Bronchial epithelial cell (primary cell): ENCODE data around the gene SPTBN4. TPM values are rescaled to one million over a fixed set of nuclear protein-coding genes. Genes with fewer than 3 reads are reported as not detected.
"Not testable (repeated sequence)": the region's sequence is repeated elsewhere in the genome, so short reads cannot be mapped to it uniquely, and the experiment has no call there.

Source experiments
- DNase-seq: peaks from one replicate; pipeline ENCODE4 v3.0.0-alpha.2; 2010; ENCODE audit warnings: low read depth
- FAIRE-seq: peaks from 2 replicates; lab custom pipeline; 2011; peaks lifted over from hg19 to GRCh38; lab: Jason Lieb, UNC
- H3K27me3 ChIP-seq: 2 replicates; pipeline ENCODE4 v1.5.1; 2011; ENCODE audit warnings: low read length; ENCODE audit not compliant: control insufficient read depth, insufficient read depth
- H3K36me3 ChIP-seq: 2 replicates; pipeline ENCODE4 v1.5.1; 2011; ENCODE audit warnings: low read length; ENCODE audit not compliant: control insufficient read depth, insufficient read depth
- H3K4me3 ChIP-seq: 2 replicates; pipeline ENCODE4 v1.5.1; 2011; ENCODE audit warnings: mild to moderate bottlenecking, low read depth, low read length, control low read depth
- total RNA-seq: library from RNA; depleted of rRNA; stranded (reverse); fragments of >200 nt; gene quantifications from 2 replicates; pipeline ENCODE4 v1.2.1, GENCODE V29; 2014
- TF ChIP-seq, protein P1 (sequence below): IDR thresholded peaks from 2 replicates; pipeline ENCODE4 v1.5.1; 2011; ENCODE audit warnings: mild to moderate bottlenecking, moderate library complexity, low read length, control low read depth, inconsistent platforms; ENCODE audit not compliant: insufficient read depth, severe bottlenecking

The SPTBN4 gene
- total RNA-seq, 1 donor from 2014 or later: 0.53 TPM

DNA sequence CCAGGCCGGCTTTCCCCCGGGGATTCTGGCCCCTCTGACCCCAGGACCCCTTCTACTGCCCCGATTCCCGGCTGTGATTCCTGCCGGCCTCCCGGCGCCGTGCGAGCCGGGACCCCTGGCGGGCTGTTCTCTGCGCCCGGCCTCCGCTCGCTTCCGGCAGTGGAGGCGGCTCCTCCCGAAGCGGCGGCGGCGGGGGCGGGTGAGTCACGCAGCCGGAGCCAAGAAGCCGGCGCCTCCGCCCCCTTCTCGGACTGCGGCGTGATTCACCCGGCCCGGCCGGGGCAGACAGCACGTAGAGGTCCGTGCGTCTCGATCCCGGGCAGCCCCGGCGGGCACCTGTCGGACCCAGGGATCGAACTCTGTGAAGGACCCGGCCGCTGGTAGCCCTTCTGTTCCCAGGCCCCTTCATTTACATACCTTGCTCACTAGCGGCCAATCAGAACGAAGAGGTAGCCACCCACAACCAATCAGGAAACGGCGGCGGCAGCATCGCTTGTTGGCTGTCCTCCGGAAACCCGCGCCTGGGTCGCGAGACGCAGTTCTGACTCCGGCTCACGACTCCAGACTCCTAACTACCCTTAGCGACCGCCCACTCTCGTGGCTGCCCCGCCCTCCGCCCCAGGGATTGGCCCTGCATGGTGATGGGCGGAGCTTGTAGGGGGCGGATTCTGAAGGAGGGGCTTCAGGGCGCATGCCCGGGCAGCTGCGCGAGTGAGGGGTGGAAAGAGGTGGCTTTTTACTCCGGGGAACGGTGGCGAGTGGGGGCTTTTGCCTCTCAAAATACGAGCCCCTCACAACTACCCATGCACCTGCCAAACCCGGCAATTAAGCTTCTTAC is 41.1 kb upstream of the SPTBN4 start, which contains the start of gene SERTAD1:
TSS of gene SERTAD1 (minus strand) at position 543 of the 838 bp plus-strand sequence. CDS start 2,446 bp downstream, outside the sequence.
- H3K4me3 ChIP-seq: peak within 1 kb of the TSS; percentile 73
- H3K36me3 ChIP-seq: peaks cover 12% of the 10 kb centered on the region
- FAIRE-seq (no peak), DNase-seq (peak; percentile 94)
- H3K27me3 ChIP-seq: no peaks in the 10 kb centered on the region
- TF ChIP-seq, protein P1, sequence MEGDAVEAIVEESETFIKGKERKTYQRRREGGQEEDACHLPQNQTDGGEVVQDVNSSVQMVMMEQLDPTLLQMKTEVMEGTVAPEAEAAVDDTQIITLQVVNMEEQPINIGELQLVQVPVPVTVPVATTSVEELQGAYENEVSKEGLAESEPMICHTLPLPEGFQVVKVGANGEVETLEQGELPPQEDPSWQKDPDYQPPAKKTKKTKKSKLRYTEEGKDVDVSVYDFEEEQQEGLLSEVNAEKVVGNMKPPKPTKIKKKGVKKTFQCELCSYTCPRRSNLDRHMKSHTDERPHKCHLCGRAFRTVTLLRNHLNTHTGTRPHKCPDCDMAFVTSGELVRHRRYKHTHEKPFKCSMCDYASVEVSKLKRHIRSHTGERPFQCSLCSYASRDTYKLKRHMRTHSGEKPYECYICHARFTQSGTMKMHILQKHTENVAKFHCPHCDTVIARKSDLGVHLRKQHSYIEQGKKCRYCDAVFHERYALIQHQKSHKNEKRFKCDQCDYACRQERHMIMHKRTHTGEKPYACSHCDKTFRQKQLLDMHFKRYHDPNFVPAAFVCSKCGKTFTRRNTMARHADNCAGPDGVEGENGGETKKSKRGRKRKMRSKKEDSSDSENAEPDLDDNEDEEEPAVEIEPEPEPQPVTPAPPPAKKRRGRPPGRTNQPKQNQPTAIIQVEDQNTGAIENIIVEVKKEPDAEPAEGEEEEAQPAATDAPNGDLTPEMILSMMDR: peak; percentile 67

DNA sequence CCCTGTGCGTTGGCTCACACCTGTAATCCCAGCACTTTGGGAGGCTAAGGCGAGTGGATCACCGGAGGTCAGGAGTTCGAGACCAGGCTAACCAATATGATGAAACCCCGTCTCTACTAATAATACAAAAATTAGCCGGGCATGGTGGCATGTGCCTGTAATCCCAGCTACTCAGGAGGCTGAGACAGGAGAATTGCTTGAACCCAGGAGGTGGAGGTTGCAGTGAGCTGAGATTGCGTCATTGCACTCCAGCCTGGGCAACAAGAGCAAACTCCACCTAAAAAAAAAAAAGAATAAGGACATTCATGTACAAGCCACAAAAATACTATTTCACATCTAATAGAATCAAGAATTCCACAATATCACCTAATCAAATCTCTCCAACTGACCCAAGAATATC is 38.6 kb upstream of the SPTBN4 start:
- DNase-seq, H3K27me3 ChIP-seq, FAIRE-seq, H3K36me3 ChIP-seq, H3K4me3 ChIP-seq: not testable (repeated sequence)

DNA sequence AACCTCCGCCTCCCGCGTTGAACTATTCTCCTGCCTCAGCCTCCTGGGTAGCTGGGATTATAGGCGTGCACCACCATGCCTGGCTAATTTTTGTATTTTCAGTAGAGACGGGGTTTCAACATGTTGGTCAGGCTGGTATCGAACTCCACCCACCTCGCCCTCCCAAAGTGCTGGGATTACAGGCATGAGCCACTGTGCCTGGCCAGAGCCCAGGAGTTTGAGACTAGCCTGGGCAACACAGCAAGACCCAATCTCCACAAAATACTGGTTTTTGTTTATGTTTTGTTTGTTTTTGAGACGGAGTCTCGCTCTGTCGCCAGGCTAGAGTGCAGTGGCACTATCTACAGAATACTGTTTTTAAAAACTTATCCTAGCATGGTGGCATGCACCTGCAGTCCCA is 36.6 kb upstream of the SPTBN4 start:
- not testable (repeated sequence) for H3K36me3 ChIP-seq, H3K4me3 ChIP-seq, DNase-seq, FAIRE-seq, H3K27me3 ChIP-seq

DNA sequence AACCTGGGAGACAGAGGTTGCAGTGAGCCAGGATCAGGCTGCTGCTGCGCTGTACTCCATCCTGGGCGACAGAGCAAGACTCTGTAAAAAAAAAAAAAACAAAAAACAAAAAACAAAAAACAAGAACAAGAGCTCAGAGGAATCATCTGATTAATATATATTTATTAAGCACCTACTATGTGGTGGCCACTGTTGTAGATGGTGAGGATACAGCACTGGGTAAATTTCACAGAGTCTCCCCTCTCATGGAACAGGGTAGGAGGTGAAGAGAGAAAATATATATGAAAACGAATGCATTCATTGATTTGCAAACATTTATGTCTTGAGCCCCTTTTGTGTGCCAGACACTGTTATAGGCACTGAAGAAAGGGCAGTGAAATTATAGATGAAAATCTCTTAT is 35.1 kb upstream of the SPTBN4 start:
- H3K36me3 ChIP-seq: no peaks in the 10 kb centered on the region
- no peak for DNase-seq
- TF ChIP-seq, protein P1: no peak
- no peak for FAIRE-seq
- no peaks in the 10 kb centered on the region for H3K27me3 ChIP-seq
- no peak overlapping the region for H3K4me3 ChIP-seq

DNA sequence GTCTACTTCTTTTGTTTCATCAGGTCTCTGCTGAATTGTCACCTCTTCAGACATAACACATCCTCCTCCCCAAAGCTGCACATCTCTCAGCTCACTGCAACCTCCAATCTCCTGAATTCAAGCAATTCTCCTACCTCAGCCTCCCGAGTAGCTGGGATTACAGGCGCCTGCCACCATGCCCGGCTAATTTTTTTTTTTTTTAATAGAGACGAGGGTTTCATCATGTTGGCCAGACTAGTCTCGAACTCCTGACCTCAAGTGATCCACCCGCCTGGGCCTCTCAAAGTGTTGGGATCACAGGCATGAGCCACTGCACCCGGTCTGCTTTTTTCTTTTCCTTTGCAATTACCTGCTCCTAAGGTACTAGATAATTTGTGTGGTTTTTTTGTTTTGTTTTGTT is 34.0 kb upstream of the SPTBN4 start:
- DNase-seq, H3K4me3 ChIP-seq, H3K36me3 ChIP-seq, FAIRE-seq, H3K27me3 ChIP-seq: not testable (repeated sequence)

DNA sequence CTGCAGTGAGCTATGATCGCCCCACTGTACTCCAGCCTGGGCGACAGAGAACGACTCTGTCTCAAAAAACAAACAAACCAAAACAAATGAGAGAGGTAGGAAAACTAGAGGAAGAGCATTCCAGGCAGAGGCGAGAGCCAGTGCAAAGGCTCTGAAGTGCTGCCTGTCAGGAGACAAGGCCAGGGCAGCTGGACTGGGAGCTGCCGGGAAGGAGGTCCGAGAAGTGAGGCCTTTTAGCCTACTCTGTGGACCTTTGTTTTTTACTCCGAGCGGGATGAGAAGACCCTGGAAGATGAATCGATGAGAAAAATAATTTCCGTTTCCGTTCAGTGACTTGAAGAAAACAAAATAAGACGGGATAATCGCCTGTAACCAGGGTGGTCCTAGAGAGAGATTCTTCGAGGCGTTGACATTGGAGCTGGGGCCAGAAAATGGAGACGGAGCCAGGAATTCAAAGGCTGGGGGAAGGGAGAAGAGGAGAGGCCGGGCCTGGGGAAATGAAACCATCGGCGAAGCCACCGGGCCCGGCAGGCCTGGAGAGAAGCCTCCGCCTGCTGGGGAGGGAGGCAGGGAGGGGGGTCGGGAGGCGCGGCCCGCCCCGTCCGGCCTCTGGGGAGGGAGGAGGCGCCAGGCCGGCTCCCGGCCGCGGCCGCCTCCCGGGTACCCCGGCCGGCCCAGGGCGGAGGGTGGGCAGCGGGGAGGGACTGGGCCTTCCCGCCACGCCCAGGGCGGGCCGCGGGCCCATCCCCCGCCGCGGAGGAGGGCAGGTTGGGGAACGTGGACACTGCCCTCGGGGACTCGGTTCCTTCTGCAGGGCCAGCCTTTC is 33.2 kb upstream of the SPTBN4 start:
- FAIRE-seq: no peak
- TF ChIP-seq, protein P1: no peak

DNA sequence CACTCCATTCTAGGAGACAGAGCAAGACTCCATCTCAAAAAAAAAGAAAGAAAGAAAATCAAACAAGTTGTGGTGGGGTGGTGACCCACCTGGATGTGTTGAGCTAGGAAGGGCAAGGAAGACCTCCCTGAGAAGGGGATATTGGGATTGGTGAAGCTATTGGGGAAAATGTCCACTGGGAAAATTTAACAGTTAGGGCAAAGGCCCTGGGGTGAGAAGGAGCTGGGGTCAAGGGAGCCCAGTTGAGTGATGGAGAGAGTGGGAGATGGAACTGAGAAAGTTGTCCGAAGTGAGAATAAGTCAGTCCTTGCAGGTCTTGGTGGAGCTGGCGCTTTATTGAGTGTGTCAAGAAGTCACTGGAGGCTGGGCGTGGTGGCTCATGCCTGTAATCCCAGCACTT is 28.5 kb upstream of the SPTBN4 start:
- DNase-seq (no peak), FAIRE-seq (no peak)
- peaks cover 13% of the 10 kb centered on the region for H3K36me3 ChIP-seq
- H3K4me3 ChIP-seq: no peak overlapping the region
- TF ChIP-seq, protein P1: no peak
- H3K27me3 ChIP-seq: no peaks in the 10 kb centered on the region

More for the DNA sequence above, 33.2 kb upstream of the SPTBN4 start:
- DNase-seq: peak; percentile 61
- no peaks in the 10 kb centered on the region for H3K36me3 ChIP-seq
- no peaks in the 10 kb centered on the region for H3K27me3 ChIP-seq
- peak overlapping the region; percentile 37 for H3K4me3 ChIP-seq
